ENCODE measurements around the gene GPR65. TPM values are rescaled to one million over a fixed set of nuclear protein-coding genes. Genes with fewer than 3 reads are reported as not detected.

Gene GPR65
- total RNA-seq, 1 experiment from 2014 or later, result not detected

- DNase-seq (ENCODE audit: low read depth), result no peak
Measured at GRCh38 chr14:88039197-88039596, 34.3 kb downstream of the GPR65 start.

GRCh38 chr14:88040146-88040545, 35.2 kb downstream of the GPR65 start:
- DNase-seq (ENCODE audit: low read depth), result no peak

GRCh38 chr14:88043529-88044443, 38.9 kb downstream of the GPR65 start:
- DNase-seq (ENCODE audit: low read depth), result no peak

- DNase-seq (ENCODE audit: low read depth), result no peak
Measured at GRCh38 chr14:88044444-88044758, 39.5 kb downstream of the GPR65 start.

GRCh38 chr14:88044776-88045446, 40.0 kb downstream of the GPR65 start:
- DNase-seq (ENCODE audit: low read depth), result no peak

GRCh38 chr14:88045705-88046104, 40.8 kb downstream of the GPR65 start:
- no peak for DNase-seq (ENCODE audit: low read depth)

- no peak for DNase-seq (ENCODE audit: low read depth)
Measured at GRCh38 chr14:88048351-88048750, 43.4 kb downstream of the GPR65 start.

GRCh38 chr14:88049266-88049665, 44.3 kb downstream of the GPR65 start:
- DNase-seq (ENCODE audit: low read depth), result no peak

GRCh38 chr14:88049936-88050335, 45.0 kb downstream of the GPR65 start:
- DNase-seq (ENCODE audit: low read depth), result no peak

GRCh38 chr14:88060576-88060975, 55.6 kb downstream of the GPR65 start:
- DNase-seq (ENCODE audit: low read depth), result no peak

GRCh38 chr14:88063811-88064210, 58.9 kb downstream of the GPR65 start:
- no peak for DNase-seq (ENCODE audit: low read depth)

Other genes starting within 250 kb of the GPR65 start
- 16.8 and 19.3 TPM in 2 replicates for gene GALC, start 12.0 kb upstream of the GPR65 start, total RNA-seq (2014; rRNA removed; shearing (Covaris generic))